ENCODE data around the gene NFXL1.
A peak's percentile ranks its signal among the peaks of the same experiment; 100 is the strongest.

The NFXL1 gene

DNA sequence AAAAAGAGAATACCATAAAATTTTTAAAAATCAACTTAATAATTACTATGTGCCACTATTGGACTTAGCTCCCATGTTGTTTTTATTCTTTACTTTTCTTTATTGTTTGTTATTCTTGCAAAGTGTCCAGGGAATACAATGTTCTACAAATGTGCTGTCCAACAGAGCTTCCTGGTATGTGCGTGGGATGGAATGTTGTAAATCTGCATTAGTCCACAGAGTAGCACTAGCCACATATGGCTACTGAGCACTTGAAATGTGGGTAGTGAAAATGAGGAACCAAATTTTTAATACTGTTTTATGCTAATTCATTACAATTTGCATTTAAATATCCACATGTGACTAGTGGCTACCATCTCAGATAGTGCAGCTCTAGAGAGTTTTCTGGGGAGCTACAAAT lies 62.2 kb downstream of the NFXL1 start:
- no peak overlapping the region for H3K4me3 ChIP-seq (ENCODE audit: low read depth, low read length)
- ChIA-PET CTCF (interaction anchor here (0.9 to 2.5 kb wide), 6 partner anchors 10 to 180 kb away, joined by 3 to 18 read pairs (median 5); no protein-coding TSS in a partner anchor), POLR2A (no interaction called here)
- TF ChIP-seq, protein P1, sequence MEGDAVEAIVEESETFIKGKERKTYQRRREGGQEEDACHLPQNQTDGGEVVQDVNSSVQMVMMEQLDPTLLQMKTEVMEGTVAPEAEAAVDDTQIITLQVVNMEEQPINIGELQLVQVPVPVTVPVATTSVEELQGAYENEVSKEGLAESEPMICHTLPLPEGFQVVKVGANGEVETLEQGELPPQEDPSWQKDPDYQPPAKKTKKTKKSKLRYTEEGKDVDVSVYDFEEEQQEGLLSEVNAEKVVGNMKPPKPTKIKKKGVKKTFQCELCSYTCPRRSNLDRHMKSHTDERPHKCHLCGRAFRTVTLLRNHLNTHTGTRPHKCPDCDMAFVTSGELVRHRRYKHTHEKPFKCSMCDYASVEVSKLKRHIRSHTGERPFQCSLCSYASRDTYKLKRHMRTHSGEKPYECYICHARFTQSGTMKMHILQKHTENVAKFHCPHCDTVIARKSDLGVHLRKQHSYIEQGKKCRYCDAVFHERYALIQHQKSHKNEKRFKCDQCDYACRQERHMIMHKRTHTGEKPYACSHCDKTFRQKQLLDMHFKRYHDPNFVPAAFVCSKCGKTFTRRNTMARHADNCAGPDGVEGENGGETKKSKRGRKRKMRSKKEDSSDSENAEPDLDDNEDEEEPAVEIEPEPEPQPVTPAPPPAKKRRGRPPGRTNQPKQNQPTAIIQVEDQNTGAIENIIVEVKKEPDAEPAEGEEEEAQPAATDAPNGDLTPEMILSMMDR (IDR thresholded peaks at IDR 0.05; ENCODE audit: insufficient read depth, low read length, missing control alignments) = no peak
- peak; percentile 63 for DNase-seq (ENCODE audit: low read depth, low spot score)

DNA sequence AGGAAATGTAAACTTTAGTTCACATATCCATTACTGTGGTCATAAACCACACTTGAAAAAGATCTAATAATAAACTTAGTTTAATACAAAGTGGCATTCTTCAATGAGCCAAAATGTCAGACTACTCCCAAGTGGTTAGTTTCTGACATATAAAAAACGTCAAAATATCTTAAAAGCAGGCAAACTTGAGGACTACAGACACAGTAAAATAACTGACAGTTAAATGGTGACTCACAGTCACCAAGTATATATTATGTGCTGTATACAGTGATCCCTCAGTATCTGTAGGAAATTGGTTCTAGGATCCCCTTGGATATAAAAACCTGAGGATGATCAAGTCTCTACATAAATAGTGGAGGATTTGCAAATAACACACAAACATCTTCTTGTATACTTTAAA lies 64.9 kb downstream of the NFXL1 start:
- H3K4me3 ChIP-seq (ENCODE audit: low read depth, low read length) = no peak overlapping the region
- ChIA-PET CTCF (interaction anchor here (1.0 to 2.8 kb wide), 3 partner anchors 13 to 164 kb away, joined by 3 to 29 read pairs (median 4); partner anchors contain the start of gene CORIN), POLR2A (no interaction called here)
- no peak for DNase-seq (ENCODE audit: low read depth, low spot score)
- TF ChIP-seq, protein P1 (IDR thresholded peaks at IDR 0.05; ENCODE audit: insufficient read depth, low read length, missing control alignments) = no peak

DNA sequence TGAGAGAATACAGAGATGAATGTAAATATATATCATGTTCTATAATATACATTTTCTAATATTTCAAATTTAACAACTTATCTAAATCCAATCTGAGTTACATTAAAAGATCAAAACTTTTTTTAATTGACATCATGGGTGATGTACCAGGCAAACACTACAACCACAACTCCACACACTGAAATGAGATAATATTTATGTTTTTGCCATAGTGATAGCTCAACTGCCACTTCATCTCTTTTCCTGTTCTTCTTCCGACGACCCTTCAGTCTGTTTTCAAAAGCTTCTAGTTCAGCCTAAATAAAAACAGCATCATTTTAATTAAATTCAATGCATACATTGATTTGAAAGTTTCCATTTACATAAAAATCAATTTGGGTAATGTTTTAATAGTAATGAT lies 66.3 kb downstream of the NFXL1 start:
- no peak overlapping the region for H3K4me3 ChIP-seq (ENCODE audit: low read depth, low read length)
- ChIA-PET POLR2A (no interaction called here), CTCF (interaction anchor here (1.1 to 2.8 kb wide), 3 partner anchors 9 to 143 kb away, joined by 3 to 29 read pairs (median 10); partner anchors contain the start of gene CORIN)
- TF ChIP-seq, protein P1 (IDR thresholded peaks at IDR 0.05; ENCODE audit: insufficient read depth, low read length, missing control alignments) = no peak
- DNase-seq (ENCODE audit: low read depth, low spot score) = no peak

DNA sequence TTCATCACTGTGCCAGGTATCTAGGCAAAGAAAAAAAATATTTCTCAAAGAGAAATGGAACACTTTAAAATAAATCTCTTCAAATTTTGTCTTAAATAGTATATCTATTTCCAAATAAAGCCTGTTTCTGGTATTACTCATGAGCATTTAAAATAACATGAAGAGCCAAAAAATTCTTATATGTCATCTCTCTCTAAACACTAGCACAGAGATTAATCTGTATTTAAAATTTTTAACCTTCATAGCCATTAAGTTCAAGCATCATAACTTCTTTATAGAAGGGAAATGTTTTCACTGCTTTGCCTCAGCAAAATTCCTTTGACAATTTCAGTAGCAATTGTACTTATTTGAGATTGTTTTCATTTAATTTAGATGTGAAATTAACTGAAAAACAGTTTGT lies 71.4 kb downstream of the NFXL1 start:
- ChIA-PET POLR2A (no interaction called here), CTCF (interaction anchor here (0.5 to 10.7 kb wide), 2 partner anchors 139 to 164 kb away, joined by 3 to 433 read pairs; no protein-coding TSS in a partner anchor)
- TF ChIP-seq, protein P1 (IDR thresholded peaks at IDR 0.05; ENCODE audit: insufficient read depth, low read length, missing control alignments) = no peak
- DNase-seq (ENCODE audit: low read depth, low spot score) = no peak
- no peak overlapping the region for H3K4me3 ChIP-seq (ENCODE audit: low read depth, low read length)

DNA sequence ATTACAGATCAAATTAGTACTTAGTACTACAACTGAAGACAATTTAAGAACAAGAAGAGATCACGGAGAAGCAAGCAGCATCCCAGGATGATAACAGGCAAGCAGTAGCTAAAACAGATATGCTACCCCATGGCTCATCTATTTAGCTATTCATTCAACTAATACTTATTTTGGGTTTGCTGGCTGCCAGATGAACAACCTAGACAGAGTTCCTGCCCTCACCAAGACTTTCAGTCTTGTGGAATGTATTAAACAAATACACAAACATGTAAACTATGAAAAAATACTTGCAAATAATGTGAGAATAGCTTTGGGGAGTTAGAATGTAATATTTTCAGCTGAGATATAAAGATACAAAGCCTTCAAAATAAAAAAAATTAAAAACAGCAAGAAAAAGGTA lies 74.1 kb downstream of the NFXL1 start:
- no peak overlapping the region for H3K4me3 ChIP-seq (ENCODE audit: low read depth, low read length)
- no peak for DNase-seq (ENCODE audit: low read depth, low spot score)
- POLR2A ChIA-PET = no interaction called here
- CTCF ChIA-PET = interaction anchor here (0.8 to 10.7 kb wide), 19 partner anchors 8 to 321 kb away, joined by 3 to 433 read pairs (median 5); no protein-coding TSS in a partner anchor
- TF ChIP-seq, protein P1 (IDR thresholded peaks at IDR 0.05; ENCODE audit: insufficient read depth, low read length, missing control alignments) = no peak

DNA sequence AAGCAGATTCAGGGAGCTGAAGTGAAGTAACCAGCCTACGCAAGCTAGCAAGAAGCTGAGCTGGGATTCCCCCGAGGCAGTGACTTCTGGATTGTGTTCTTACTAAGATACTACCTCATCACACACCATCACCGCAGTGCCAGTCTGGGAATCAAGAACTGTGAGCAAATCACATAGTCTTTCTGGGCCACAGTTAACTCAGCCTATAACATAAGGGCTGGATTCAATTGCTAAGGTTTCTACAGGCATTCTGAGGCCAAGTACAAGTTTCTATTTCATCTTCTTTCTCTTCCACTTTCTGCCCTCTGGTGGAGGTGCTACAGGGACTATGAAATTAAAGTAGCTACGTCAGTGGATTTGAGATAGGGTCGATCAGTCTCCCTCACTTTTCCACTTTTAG lies 75.1 kb downstream of the NFXL1 start:
- DNase-seq (ENCODE audit: low read depth, low spot score) = no peak
- TF ChIP-seq, protein P1 (IDR thresholded peaks at IDR 0.05; ENCODE audit: insufficient read depth, low read length, missing control alignments) = peak; percentile 48
- H3K4me3 ChIP-seq (ENCODE audit: low read depth, low read length) = no peak overlapping the region
- CTCF ChIA-PET = interaction anchor here (0.7 to 10.7 kb wide), 26 partner anchors 9 to 320 kb away, joined by 3 to 433 read pairs (median 4); no protein-coding TSS in a partner anchor
- POLR2A ChIA-PET = no interaction called here
